RWPE2 (cell line): ENCODE measurements around the gene KCNMA1.

Experiments used
- ATAC-seq: fragments of 200-7000 bp; cut with Tn5 transposase; 3 replicates; pipeline ENCODE4 v1.9.1; 2021; ENCODE audit warnings: low read depth
- DNase-seq: peaks from one replicate; pipeline ENCODE4 v3.0.0-alpha.2; 2020; ENCODE audit warnings: low spot score
- H3K27ac ChIP-seq: fragments of 450-650 bp; 2 replicates; pipeline ENCODE4 v1.5.1; 2017; ENCODE audit warnings: mild to moderate bottlenecking; ENCODE audit not compliant: poor library complexity, severe bottlenecking
- H3K27me3 ChIP-seq: fragments of 250-450 bp; sonication (Bioruptor Pico); 2 replicates; pipeline ENCODE4 v1.5.1; 2021; ENCODE audit warnings: mild to moderate bottlenecking, moderate library complexity; ENCODE audit not compliant: insufficient read depth, poor library complexity, severe bottlenecking
- H3K36me3 ChIP-seq: fragments of 250-450 bp; sonication (Bioruptor Pico); 2 replicates; pipeline ENCODE4 v1.5.1; 2020; ENCODE audit warnings: low read depth, mild to moderate bottlenecking, moderate library complexity
- H3K4me1 ChIP-seq: fragments of 250-450 bp; sonication (Bioruptor Pico); 2 replicates; pipeline ENCODE4 v1.5.1; 2021; ENCODE audit warnings: mild to moderate bottlenecking, moderate library complexity; ENCODE audit not compliant: insufficient read depth, poor library complexity, severe bottlenecking
- H3K4me3 ChIP-seq: fragments of 250-450 bp; sonication (Bioruptor Pico); 2 replicates; pipeline ENCODE4 v1.5.1; 2021; ENCODE audit warnings: mild to moderate bottlenecking, moderate library complexity; ENCODE audit not compliant: severe bottlenecking
- H3K9me3 ChIP-seq: fragments of 250-450 bp; sonication (Bioruptor Pico); 2 replicates; pipeline ENCODE4 v1.5.1; 2021; ENCODE audit warnings: mild to moderate bottlenecking, moderate library complexity; ENCODE audit not compliant: severe bottlenecking
- TF ChIP-seq, protein P1 (sequence below): fragments of 450-650 bp; IDR thresholded peaks from one replicate; pipeline ENCODE4 v1.5.1; 2017; ENCODE audit warnings: mild to moderate bottlenecking, moderate library complexity; ENCODE audit not compliant: poor library complexity, severe bottlenecking

KCNMA1 gene

DNA sequence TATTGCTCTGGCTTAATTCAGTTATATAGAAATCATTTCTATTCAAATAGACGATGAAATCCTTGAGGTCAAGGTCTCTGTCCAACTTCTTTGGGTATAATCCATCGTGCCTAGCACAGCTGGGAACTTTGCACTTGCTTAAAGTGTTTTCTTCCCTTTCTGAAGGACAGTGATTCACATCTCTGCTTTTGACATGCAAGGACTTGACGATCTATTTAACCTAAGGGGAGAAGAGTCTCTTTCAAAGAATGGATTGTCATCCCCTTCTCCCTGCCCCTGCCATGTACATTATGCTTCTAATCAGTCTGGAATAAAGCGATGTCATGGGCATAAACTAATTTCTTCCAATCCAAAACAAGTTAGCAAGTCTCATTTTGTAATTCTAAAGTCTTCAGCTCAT is 488.6 kb downstream of the KCNMA1 start:
- ATAC-seq = peak; percentile 35; the same call in 1 of the 3 replicates
- H3K27me3 ChIP-seq = no peaks in the 10 kb centered on the region
- TF ChIP-seq, protein P1, sequence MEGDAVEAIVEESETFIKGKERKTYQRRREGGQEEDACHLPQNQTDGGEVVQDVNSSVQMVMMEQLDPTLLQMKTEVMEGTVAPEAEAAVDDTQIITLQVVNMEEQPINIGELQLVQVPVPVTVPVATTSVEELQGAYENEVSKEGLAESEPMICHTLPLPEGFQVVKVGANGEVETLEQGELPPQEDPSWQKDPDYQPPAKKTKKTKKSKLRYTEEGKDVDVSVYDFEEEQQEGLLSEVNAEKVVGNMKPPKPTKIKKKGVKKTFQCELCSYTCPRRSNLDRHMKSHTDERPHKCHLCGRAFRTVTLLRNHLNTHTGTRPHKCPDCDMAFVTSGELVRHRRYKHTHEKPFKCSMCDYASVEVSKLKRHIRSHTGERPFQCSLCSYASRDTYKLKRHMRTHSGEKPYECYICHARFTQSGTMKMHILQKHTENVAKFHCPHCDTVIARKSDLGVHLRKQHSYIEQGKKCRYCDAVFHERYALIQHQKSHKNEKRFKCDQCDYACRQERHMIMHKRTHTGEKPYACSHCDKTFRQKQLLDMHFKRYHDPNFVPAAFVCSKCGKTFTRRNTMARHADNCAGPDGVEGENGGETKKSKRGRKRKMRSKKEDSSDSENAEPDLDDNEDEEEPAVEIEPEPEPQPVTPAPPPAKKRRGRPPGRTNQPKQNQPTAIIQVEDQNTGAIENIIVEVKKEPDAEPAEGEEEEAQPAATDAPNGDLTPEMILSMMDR = no peak
- H3K4me1 ChIP-seq = peaks cover 10% of the 10 kb centered on the region
- H3K36me3 ChIP-seq = no peaks in the 10 kb centered on the region
- no peak overlapping the region for H3K27ac ChIP-seq
- no peaks in the 10 kb centered on the region for H3K9me3 ChIP-seq
- no peak overlapping the region for H3K4me3 ChIP-seq
- no peak for DNase-seq

DNA sequence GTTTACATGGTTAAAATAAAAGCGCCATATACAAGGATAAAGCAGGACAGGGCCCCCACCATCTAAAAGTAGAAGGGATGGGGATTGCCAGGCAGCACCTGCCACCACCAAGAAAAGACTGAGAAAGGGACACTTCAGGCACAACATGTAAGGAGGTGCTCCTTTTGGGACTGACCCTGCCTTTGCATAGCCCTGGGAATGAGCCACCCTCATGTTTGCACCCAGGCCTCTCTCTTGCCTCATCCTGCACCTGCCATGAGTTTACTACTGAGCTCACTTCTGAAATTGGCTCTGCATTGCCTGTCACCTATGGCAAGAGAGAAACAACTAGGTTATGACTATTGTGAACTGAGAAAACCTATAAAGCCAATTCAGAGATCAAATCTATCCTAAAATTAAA is 489.7 kb downstream of the KCNMA1 start:
- DNase-seq (no peak), ATAC-seq (no peak)
- Histone ChIP-seq H3K36me3 (no peaks in the 10 kb centered on the region), H3K27ac (no peak overlapping the region), H3K27me3 (no peaks in the 10 kb centered on the region), H3K4me3 (no peak overlapping the region), H3K4me1 (peaks cover 10% of the 10 kb centered on the region), H3K9me3 (no peaks in the 10 kb centered on the region)
- TF ChIP-seq, protein P1 = no peak

DNA sequence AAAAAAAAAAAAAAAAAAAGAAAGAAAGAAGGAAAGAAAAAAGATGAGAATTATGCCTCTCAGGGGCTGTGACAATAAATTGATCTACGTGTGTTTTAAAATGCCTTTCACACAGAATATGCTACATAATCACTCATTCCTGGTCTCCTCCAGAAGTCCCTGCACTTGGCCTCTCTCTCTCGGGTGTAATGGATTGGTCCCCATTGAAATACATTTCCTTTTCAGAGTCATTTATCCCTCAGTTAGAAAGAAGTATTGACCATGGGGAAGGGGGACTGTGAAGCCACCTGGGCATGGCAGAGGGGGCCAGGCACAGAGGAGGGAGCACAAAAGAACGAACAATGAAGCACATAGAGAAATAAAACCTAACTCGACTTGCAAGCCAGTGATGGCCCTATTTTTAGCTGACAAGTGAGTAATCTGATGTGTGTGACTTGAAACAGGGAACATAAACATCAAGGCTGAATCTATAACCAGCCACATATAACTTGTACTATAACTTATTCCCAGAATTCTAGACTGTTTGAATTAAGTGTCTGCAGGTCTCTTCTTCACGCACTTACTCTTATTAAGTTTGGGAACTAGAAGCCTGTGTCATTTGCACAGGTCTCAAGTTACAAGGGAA is 490.8 kb downstream of the KCNMA1 start:
- no peak for DNase-seq
- TF ChIP-seq, protein P1 = no peak
- H3K36me3 ChIP-seq = no peaks in the 10 kb centered on the region
- H3K4me3 ChIP-seq = no peak overlapping the region
- no peaks in the 10 kb centered on the region for H3K9me3 ChIP-seq
- no peak for ATAC-seq
- H3K4me1 ChIP-seq = peaks cover 10% of the 10 kb centered on the region
- H3K27ac ChIP-seq = no peak overlapping the region
- H3K27me3 ChIP-seq = no peaks in the 10 kb centered on the region

DNA sequence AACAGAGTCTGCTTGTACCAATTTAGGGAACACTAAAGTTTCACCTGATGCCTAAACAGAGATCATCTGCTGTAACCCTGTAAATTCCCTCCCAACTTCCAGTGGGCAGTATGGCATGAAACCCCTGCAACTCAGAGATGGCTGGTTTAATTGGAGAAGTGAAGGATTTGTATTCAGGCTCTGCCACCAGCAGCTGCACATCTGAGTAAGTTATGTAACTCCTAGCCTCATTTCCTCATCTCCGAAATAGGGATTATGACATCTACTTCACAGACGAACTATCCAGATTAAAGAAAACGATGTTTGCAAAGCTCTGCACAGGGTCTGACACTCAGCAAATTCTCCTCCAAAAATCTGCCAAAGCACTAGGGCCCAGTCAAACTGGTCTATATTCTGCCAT is 493.0 kb downstream of the KCNMA1 start:
- Histone ChIP-seq H3K27me3 (no peaks in the 10 kb centered on the region), H3K4me3 (no peak overlapping the region), H3K4me1 (peaks cover 10% of the 10 kb centered on the region), H3K36me3 (no peaks in the 10 kb centered on the region), H3K9me3 (no peaks in the 10 kb centered on the region), H3K27ac (no peak overlapping the region)
- TF ChIP-seq, protein P1 = no peak
- ATAC-seq (no peak), DNase-seq (no peak)
